ENCODE measurements around the gene SPTBN1.

Gene SPTBN1

DNA sequence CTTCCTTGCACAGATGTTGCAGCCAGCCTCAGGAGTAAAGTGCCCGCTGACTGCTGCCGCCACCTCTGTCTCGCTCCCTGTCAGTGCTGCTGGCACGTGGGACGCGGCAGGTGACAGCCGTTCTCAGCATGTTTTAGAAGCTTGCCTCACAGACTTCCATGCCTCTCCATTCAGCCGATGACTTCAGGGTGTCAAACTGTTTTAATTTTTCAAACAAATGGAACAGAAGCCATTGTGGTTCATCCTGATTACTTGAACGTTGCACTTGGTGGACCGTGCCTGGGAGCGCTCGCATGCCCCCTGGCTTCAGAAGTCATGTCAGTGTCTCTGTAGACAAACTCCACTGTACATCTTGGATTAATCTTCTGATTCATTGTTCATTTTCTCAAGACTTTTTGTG, 204.6 kb downstream of the SPTBN1 start:
- no peak for DNase-seq

DNA sequence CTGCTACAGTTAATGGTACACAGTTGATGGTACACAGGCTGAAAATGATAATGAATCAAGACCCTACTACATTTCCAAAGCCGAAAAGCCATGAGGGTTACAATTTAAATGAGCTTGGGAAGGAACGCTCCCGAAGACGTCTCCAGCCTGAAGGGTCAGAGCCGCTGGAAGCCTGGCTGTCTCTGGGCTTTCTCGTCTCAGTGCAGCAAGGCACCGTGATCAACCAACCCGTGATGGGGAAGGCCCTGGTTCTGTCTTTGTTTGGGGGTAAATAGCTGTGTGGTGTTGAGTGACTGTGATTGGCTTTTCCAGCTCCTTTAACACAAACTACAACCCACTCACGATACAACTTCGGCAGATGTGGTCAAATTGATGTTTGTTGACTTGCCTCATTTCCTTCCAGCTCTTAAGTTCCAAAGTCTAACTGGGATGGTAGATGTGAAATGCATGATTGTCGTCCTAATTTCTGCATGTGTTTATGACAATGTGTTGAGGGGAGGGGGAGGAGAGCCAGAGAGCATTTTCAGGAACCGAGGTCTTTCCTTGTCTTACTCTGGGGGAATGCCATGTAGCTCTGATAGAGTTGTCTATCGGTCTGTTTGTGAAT, 207.4 kb downstream of the SPTBN1 start:
- DNase-seq, result no peak

DNA sequence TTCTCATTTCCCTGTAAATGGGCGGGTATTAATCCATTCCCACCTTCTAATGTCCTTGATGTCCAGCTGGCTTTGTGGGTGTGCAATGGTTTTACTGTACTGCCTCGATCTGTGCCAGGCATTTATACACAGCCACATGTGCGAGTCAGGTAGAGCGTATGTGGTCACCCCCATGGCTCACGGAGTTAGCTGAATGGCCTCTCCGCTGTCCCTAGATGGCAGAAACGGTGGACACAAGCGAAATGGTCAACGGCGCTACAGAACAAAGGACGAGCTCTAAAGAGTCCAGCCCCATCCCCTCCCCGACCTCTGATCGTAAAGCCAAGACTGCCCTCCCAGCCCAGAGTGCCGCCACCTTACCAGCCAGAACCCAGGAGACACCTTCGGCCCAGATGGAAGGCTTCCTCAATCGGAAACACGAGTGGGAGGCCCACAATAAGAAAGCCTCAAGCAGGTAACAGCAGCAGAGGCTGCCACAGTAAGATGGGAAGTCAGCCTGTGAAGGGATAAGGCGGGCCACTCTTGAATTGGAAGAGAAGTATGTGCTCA, 208.2 kb downstream of the SPTBN1 start:
- DNase-seq, result no peak

DNA sequence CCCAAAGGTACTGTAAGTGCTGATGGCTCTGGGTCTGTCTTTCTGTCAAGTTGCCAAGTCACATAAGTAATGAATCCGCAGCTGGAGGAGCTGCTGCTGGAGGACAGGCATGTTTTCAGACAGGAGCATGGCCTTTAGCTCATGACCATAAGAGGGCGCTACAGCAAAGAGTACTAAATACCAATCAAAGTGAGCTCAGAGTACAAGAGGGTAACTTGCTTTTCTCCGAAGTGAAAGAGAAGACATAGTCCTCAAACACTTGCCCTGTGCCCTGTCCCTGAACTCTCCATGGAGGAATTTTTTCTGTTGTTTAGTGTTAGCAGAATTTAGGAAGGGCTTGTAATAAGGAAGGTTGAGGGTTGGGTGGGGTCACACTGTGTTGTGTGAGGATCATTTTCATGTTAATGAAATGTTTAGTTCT, 209.3 kb downstream of the SPTBN1 start:
- peak in 3 of 5 donors; percentile 9 to 47 (median 39) for DNase-seq

DNA sequence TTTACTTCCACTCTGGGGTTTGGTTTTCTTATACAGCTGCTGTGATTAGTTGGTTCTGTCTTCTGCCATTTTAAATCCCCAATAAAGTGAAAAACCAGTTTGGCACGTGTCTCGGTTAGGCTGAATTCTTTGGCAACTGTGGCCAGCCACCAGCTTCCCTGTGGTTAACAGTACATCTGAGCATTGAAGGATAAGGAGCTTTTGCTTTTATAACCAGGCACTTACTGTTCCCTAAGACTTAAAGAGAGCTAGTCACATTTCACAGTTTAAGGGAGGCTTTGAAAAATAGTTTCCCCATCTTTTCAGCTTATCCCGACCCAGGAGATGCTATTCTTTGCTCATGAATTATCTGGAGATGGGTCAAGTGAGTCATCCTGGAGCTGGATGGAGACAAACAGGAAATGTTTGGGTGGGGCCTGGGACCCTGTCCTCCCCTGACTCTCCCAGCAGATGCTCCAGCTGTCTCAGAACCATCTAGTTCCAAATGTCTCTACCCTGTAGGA, 210.1 kb downstream of the SPTBN1 start:
- DNase-seq, result no peak

DNA sequence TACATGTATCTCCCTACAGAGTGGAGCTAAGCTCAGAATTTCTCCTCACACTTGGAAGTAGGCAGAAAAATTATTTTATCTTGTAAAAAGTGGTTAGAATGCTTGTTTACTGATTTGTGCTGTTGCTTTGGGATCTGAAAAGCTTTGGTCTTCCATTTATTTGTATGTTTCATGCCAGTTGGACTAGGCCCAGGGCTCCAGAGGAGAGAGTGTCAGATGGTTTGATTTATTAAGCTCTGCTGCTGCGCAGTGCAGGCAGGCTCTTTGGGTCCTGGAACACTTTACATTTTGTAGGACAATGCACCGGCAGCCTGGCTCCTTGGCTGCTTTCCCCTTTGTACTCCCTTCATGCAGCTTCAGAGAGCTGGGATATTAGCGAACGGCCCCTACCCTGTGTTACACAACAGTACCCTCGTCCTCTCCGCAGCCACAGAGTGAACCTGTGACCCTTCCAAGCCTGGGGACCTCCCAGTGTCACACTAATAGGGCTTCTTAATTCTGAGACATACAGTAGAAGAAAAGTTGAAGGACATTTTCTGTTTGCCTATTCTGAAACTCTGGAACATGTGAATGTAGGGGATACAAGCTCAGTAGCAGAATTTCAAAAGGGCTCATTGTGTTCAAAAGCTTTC, 210.6 kb downstream of the SPTBN1 start:
- no peak for DNase-seq

DNA sequence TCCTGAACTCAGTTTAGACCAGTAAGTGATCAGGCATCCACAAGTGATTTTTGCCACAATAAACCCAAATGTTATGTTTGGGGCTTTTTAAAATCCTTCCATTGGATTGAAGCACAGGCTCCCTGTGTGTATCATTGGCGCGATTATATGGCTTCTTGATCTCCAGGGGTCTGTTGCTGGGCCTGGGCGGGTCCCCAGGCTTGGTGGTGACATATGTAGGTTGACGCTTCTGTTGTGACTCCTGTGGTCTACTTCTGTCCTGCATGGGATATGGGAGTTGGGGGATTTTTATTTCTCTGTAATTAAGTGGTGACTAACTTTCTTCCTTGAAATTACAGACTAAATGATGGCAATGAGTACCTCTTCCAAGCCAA, 211.1 kb downstream of the SPTBN1 start:
- DNase-seq, result no peak

DNA sequence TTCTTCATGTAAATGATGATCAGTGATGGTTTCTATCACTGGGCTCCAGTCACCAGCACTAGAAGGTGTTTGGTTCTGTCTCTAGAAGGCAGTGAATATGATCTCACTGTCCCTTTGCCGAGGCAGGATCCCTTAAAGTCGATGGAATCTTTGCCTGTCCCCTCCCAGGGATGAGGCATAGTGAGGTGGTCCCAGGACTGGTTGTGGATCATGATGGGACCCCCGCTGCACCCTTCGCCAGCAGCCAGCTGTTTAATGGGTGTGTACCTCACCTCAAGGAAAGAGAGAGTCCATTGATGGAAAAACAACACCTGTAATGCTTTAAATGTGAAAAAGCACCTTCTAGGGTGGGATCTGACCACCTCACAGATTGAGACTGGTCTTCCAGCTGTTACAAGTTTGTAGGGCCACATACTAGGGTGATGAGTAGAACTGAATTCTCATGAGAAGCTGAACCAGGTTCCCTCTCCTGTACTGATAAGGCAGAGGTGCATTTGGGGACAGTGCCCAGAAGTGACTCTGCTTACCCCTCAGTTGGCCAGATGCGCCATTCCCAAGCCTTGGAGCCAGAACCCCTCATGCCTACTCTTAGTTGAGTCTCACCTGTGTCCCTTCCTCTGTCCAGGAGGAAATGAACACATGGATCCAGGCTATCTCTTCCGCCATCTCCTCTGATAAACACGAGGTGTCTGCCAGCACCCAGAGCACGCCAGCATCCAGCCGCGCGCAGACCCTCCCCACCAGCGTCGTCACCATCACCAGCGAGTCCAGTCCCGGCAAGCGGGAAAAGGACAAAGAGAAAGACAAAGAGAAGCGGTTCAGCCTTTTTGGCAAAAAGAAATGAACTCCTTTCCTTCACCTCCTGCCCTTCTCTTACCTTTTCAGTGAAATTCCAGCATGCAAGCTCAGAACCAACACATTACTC, 211.9 kb downstream of the SPTBN1 start:
- no peak for DNase-seq

DNA sequence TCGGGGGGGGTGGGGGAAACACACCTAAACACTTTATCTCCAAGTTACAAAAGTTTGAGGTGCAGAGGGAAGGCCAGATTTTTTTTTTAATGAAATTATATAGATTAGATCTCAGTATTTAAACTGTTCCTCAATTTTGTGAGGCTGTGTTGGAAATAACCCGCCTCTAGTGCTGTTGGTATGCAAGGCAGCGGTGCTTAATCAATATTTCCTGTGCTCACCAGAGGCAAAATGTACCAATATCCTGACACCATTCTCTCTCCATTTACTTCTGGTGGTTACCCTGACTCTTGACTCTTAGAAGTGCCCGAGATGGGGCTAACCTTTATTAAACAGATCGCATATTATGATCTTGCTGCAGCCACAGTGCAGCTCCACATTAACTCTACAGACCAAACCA, 212.6 kb downstream of the SPTBN1 start:
- DNase-seq, result no peak

DNA sequence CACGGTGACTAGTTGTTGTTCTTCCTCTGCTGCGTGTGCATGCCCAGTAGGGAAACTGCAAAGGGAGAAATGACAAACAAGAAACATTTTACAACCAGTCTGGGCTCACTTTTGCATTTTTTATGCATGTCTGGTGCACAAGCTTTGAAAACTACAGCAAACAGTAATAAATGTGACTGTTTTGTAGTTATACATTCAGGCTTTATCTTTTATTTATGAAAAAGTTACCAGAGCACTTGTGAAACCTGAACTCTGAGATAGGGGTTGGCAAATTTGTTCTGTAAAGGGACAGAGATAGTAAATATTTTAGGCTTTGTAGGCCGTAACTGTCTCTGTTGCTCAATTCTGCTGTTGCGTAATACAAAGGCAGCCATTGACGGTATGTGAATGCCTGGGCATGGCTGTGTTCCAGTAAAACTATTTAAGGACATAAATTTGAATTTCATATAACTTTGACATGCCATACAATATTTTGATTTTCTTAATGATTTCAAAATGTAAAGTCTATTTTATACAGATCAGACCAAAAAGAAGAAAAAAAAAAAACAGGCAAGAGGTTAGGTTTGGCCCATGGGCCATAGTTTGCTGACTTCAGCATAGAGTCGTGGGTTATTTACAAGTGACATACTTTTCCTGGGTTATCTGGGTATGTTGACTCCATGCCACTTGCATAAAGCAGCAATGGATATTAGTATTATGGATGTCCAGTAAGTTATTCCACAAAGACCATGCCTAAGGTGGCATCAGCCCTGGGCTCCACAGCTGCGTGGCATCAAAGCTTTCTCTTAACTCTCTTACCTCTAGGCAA, 213.8 kb downstream of the SPTBN1 start:
- no peak for DNase-seq

DNA sequence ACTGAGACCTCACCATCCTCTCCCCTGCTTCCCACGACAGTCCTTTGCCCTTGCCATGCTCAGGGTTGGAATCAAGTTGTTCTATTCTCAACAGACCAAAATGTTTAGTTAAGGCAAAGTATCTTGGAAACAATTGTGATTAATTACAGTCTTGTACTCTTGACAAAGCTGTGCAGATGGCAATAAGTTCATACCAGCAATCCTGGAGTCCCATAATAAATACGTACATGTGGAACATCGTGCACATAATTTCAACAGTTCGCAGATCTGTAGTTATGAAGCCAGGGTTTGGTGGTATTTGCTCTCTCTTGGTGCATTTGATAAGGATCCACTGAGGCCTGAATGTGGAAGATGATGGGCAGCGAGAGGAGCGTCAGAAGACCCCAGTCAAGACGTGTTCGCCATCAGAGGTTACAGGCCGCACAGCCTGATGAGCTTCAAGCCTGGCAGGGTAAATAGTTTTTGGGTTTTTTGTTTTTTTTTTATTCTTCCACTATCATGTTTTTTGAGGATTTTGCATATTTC, 214.4 kb downstream of the SPTBN1 start:
- DNase-seq, result no peak

DNA sequence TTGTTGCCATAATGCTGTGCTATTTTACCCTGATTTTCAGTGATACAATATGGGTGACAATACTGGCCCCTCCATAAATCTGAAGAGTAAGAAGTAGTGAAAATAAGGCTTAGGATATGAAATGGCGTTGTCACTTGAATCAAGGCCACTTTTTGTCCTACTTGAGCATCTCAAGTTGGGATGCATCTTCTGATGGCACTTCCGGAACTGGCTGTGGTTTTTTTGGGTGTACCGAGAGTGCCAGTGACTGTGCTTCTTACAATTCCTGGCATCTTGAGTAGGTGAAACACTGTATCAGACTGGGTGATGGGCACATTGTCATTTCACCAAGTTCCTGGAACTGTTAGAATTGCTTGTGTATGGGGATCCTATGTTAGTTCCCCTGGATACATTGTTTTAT, 214.9 kb downstream of the SPTBN1 start:
- DNase-seq, result no peak

DNA sequence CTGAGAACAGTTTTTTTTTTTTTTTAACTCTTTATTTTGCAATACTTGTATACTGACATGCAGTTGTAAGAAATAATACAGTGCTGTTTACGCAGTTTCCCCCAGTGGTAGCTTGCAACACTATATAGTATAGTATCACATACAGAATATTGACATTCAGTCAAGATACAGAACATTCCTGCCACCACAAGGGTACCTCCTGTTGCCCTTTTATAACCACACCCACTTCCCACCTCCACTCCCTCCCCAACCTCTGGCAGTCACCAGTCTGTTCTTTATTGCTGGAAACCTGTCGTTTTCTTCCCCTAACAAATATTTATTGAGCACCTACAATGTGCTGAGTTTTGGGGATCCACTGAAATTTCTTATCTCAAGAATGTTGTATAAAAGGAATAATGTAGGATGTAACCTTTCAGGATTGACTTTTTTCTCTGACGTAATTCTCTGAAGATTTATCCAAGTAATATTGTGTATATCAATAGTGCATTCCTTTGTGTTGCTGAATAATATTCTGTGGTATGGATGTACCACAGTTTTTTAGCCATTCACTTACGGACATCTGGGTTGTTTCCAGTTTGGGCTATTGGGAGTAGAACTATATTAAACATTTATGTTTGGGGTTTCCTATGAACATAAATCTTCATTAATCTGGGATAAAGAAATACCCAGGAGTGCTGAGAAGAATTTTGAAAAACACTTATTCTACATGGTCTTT, 215.9 kb downstream of the SPTBN1 start:
- DNase-seq, result no peak

DNA sequence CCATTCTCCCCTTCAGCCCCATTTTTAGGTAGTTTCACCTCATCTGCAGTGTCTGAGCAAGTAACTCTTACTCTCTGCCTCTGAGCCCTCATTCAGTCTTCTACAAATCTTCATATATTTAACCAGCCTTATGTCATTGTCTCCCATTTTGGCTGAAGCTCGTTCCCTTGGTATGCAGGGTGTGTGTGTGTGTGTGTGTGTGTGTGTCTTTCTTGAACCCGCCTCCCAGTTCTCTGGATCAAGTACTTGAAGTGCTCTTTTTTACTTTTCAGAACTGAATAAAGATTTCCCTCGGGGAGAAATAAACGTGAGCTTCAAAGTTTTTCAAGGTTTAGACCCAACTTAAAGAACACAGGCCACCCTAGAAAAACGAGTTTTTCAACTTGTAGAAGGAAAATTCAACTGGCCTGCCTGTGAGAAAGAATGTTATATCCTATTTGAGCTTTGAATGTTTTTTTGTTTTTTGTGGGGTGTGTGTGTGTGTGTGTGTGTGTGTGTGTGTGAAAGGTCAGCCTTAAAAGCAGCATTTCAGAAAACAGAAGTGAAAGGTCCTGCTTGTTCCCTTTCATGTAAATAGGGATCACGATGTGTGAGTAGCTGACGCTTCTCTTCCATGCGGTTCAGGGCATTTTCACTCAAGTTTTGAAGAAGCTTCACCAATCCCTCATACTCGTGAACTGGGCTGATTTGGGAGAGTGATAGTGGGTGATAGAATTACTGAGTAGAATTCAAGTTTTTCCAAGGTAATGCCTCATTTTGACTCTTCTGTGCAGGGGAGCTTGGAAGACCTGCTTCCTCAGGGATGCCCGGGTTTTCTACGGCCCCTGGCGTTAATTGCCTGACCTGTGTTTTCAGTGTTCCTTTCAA, 216.7 kb downstream of the SPTBN1 start:
- no peak for DNase-seq

DNA sequence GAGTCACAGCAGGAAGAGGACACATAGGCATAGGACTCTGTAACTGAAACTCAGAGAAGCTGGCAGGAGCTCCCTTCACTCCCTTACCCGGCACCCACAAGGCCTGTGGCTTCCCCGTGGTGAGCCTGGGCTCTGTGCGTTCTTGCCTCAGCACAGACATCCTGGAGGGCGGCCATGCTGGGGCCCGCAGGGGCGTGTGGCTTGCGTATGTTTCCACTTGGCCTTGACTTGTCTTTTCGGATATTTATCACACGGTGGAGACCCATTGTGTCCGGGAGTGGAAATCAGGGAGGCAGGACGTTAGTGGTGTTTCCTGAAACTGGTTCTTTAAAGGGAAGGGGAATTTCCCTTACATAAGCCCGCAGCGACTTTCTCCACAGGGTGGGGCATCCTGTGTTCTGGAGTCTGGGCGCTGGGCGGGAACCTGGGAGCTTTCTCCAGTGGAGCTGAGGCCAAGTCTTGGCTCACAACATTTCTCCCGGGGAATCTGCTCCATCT, 217.4 kb downstream of the SPTBN1 start:
- DNase-seq, result peak in 1 of 5 donors; percentile 53

DNA sequence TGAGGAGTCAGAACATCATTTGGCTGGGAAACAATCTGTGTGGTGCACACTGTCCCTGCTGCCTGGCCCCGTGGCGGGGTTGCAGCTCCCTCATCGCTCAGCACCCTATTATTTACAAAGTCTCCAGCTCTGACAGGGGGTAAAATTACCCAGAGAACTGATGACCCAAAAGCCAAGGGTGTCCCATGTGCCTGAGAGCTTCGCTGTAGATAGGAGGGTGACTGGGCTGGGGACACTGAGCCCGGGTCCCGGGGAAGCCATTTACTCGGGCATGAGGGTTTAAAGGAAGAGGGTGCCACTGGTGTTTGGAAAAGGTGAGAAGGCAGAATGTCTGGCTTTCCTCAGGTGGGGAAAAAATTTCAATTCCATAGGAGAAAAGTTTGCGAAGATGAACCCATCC, 219.2 kb downstream of the SPTBN1 start:
- DNase-seq, result no peak

DNA sequence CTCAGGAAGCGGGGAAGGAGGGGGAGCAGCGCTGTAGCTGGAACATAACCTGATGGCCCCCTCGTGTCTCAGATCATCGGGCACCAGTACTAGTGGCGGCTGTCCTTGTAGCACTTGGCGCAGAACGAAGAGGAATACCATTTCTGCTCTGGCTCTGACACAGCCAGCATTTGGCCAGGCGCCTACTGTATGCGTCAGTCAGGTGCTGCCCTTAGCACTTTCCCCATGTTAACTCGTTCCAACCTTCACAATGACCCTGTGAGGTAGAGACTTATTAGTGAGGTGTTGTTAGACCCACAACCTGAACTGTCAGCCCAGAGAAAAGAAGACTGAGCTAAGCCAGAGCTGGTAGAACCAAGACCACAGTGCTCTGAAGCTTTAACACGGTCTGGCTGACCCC, 219.6 kb downstream of the SPTBN1 start:
- DNase-seq, result no peak

DNA sequence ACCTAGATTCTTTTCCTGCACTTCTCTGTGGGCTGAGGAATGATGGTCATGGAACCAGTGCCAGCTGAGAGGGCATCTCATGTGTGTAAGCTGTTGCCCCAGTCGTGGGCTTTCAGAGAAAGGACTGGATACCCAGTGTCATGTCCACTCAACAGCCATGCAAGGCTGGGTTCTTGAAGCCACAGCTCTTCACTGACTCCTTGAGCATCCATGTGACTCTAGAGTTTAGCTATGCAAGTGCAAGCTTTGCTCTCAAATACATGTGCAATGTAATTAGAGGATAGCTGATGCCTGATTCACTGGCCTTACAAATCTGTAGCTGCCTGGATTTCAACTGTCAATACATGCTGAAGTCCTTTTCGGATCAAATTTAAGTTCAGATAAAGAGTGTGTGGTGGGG, 220.5 kb downstream of the SPTBN1 start:
- DNase-seq, result no peak

DNA sequence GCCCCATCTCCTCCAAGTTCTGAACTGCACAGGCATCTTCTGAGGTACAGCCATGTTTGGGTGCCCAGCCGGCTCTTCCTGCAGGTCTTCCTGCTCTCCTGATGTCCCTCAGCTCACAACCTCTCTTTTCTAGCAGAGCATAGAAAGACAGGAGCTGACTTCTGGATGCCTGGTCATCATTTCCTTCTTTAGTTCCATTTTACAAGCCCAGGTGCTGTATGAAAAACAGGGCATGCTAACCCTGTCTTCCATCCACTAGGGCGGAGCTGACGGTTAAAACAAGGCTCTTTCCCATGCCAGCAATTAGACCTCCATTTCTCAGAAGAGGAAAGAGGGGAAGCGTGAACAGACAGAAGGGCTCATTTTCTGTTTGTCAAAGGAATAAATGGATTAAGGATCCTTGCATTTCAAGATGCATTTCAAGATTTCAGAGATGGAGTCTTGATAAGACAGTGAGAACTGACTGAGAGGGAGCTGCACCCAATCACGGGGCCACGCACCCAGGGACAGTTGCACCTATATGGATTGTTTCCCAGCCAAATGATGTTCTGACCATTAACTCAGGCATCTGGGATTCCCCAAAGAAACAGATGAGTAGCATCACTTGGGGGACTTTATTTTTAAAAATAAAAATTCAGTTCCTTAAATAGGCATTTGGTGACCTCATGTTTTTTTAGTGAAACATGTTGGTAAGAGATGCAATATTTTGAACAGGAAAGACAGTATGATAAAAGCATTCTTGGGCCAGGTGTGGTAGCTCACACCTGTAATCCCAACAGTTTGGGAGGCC, 221.5 kb downstream of the SPTBN1 start:
- no peak for DNase-seq

DNA sequence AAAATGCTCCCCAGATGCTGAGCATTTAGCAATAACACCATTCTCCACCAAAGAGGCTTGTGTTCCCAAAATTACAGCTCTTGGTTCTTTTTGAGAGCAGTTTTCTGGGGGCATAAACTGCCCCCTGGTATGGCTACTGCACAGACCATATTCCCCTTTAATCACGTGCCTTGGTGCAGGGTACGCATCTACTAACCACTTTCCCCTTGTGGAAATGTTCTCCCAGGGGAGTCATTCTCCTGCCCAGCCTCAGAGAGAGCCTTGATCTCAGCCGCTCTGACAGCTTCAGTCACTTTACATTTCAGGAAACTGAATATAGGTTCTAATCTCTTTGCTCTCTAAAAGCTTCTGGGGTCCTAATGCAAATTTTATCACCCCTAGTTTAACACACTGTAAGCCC, 222.6 kb downstream of the SPTBN1 start:
- DNase-seq, result no peak
